Activated T-helper 1 cell treated with anti-CD3 and anti-CD28 coated beads, Interleukin-12 subunit alpha, Interleukin-12 subunit beta, Interleukin-2, Interleukin-4 antibody, amounts not matched to agents 30 ng/mL and 10 ng/mL and 1 ng/mL, durations not matched to agents 14 hours and 24 hours and 36 hours (primary cell): ENCODE results near the gene STX12. TPM values are rescaled to one million over a fixed set of nuclear protein-coding genes. Genes with fewer than 3 reads are reported as not detected.
"Not testable (repeated sequence)": the region's sequence is repeated elsewhere in the genome, so short reads cannot be mapped to it uniquely, and the experiment has no call there.

ENCODE experiments used
- DNase-seq: peaks from one replicate; pipeline ENCODE4 v3.0.0; 2021; ENCODE audit warnings: low spot score
- H3K27ac Mint-ChIP-seq: one replicate; pipeline ENCODE4 v1.8.0; 2021; ENCODE audit warnings: mild to moderate bottlenecking, mixed read lengths
- H3K27me3 Mint-ChIP-seq: one replicate; pipeline ENCODE4 v1.8.0; 2022; ENCODE audit warnings: mild to moderate bottlenecking, moderate library complexity, mixed read lengths; ENCODE audit not compliant: insufficient read depth
- H3K36me3 Mint-ChIP-seq: one replicate; pipeline ENCODE4 v1.8.0; 2021; ENCODE audit warnings: low read depth, mixed read lengths
- H3K4me1 Mint-ChIP-seq: one replicate; pipeline ENCODE4 v1.8.0; 2021; ENCODE audit warnings: low read depth, mixed read lengths
- H3K4me3 Mint-ChIP-seq: one replicate; pipeline ENCODE4 v1.8.0; 2021; ENCODE audit warnings: mild to moderate bottlenecking, moderate library complexity, mixed read lengths
- H3K9me3 Mint-ChIP-seq: one replicate; pipeline ENCODE4 v1.8.0; 2021; ENCODE audit warnings: mixed read lengths
- intact Hi-C: fragments of 100-400 bp; cut with micrococcal nuclease; formaldehyde crosslinking; loops from one replicate; pipeline ENCODE4 v1.15.1; 2024
- total RNA-seq: library from RNA; stranded (reverse); gene quantifications from 2 replicates; pipeline ENCODE4 v1.2.3, GENCODE V29; 2022

STX12 gene
- total RNA-seq, 1 donor from 2014 or later = 22.0 TPM

GRCh38 chr1:27759236-27759635 lies 13.8 kb upstream of the STX12 start:
- H3K4me1 Mint-ChIP-seq = no peaks in the 10 kb centered on the region
- H3K4me3 Mint-ChIP-seq = no peak overlapping the region
- peaks cover 20% of the 10 kb centered on the region for H3K36me3 Mint-ChIP-seq

GRCh38 chr1:27760426-27760825 lies 12.6 kb upstream of the STX12 start:
- intact Hi-C loops = no loop called here
- Mint-ChIP-seq H3K4me3 (no peak overlapping the region), H3K9me3 (no peaks in the 10 kb centered on the region), H3K27me3 (no peaks in the 10 kb centered on the region), H3K36me3 (peaks cover 17% of the 10 kb centered on the region), H3K27ac (no peak overlapping the region), H3K4me1 (no peaks in the 10 kb centered on the region)
- no peak for DNase-seq

More at GRCh38 chr1:27759236-27759635, 13.8 kb upstream of the STX12 start:
- intact Hi-C loops = no loop called here
- no peaks in the 10 kb centered on the region for H3K27me3 Mint-ChIP-seq
- DNase-seq = no peak
- H3K9me3 Mint-ChIP-seq = no peaks in the 10 kb centered on the region
- no peak overlapping the region for H3K27ac Mint-ChIP-seq

- no peaks in the 10 kb centered on the region for H3K9me3 Mint-ChIP-seq
Measured at GRCh38 chr1:27762033-27762432, 11.0 kb upstream of the STX12 start.

GRCh38 chr1:27763358-27763757 lies 9.7 kb upstream of the STX12 start:
- intact Hi-C loops = no loop called here
- Mint-ChIP-seq H3K27ac (no peak overlapping the region), H3K4me1 (no peaks in the 10 kb centered on the region), H3K27me3 (no peaks in the 10 kb centered on the region), H3K9me3 (no peaks in the 10 kb centered on the region), H3K36me3 (peaks cover 8% of the 10 kb centered on the region), H3K4me3 (no peak overlapping the region)
- no peak for DNase-seq

More at GRCh38 chr1:27762033-27762432, 11.0 kb upstream of the STX12 start:
- Mint-ChIP-seq H3K4me3 (no peak overlapping the region), H3K36me3 (peaks cover 12% of the 10 kb centered on the region), H3K27me3 (no peaks in the 10 kb centered on the region), H3K27ac (no peak overlapping the region), H3K4me1 (no peaks in the 10 kb centered on the region)
- DNase-seq = no peak
- intact Hi-C loops = no loop called here

- Mint-ChIP-seq H3K4me3 (no peak overlapping the region), H3K36me3 (peaks cover 4% of the 10 kb centered on the region), H3K4me1 (peaks cover 16% of the 10 kb centered on the region), H3K27me3 (no peaks in the 10 kb centered on the region), H3K27ac (no peak overlapping the region), H3K9me3 (no peaks in the 10 kb centered on the region)
- no peak for DNase-seq
- intact Hi-C loops = loop anchor here (5.0 kb wide), 4 partner anchors 122 to 613 kb away; partner anchors contain the start of gene SLC9A1
Measured at GRCh38 chr1:27770293-27770830, 2.7 kb upstream of the STX12 start.

- Mint-ChIP-seq H3K9me3 (no peaks in the 10 kb centered on the region), H3K4me3 (peak overlapping the region; percentile 98), H3K27me3 (no peaks in the 10 kb centered on the region), H3K27ac (peak overlapping the region; percentile 94), H3K36me3 (peaks cover 11% of the 10 kb centered on the region), H3K4me1 (peaks cover 30% of the 10 kb centered on the region)
- intact Hi-C loops = loop anchor here (1.0 to 5.0 kb wide), 7 partner anchors 120 to 615 kb away; partner anchors contain the start of genes AHDC1, EYA3 and SLC9A1
- no peak for DNase-seq
Measured at GRCh38 chr1:27772036-27772931, 735 bp upstream of the STX12 start.

- Mint-ChIP-seq H3K4me3 (peak overlapping the region; percentile 98), H3K27me3 (no peaks in the 10 kb centered on the region), H3K4me1 (peaks cover 31% of the 10 kb centered on the region), H3K36me3 (peaks cover 14% of the 10 kb centered on the region), H3K27ac (peak overlapping the region; percentile 98), H3K9me3 (no peaks in the 10 kb centered on the region)
- DNase-seq = no peak
- intact Hi-C loops = loop anchor here (1.0 to 5.0 kb wide), 11 partner anchors 49 to 617 kb away; partner anchors contain the start of genes AHDC1, FAM76A, IFI6 and PPP1R8
Measured at GRCh38 chr1:27773826-27774445, 917 bp downstream of the STX12 start.

GRCh38 chr1:27774654-27775053 lies 1.6 kb downstream of the STX12 start:
- peaks cover 14% of the 10 kb centered on the region for H3K36me3 Mint-ChIP-seq
- no peaks in the 10 kb centered on the region for H3K9me3 Mint-ChIP-seq
- no peak for DNase-seq
- H3K4me3 Mint-ChIP-seq = no peak overlapping the region
- H3K4me1 Mint-ChIP-seq = peaks cover 31% of the 10 kb centered on the region
- intact Hi-C loops = loop anchor here (5.0 kb wide), 4 partner anchors 118 to 617 kb away; partner anchors contain the start of gene SLC9A1
- no peak overlapping the region for H3K27ac Mint-ChIP-seq
- H3K27me3 Mint-ChIP-seq = no peaks in the 10 kb centered on the region

GRCh38 chr1:27775336-27775735 lies 2.3 kb downstream of the STX12 start:
- H3K27me3 Mint-ChIP-seq, intact Hi-C loops: not testable (repeated sequence)
- H3K36me3 Mint-ChIP-seq = peaks cover 18% of the 10 kb centered on the region

GRCh38 chr1:27776276-27776675 lies 3.3 kb downstream of the STX12 start:
- peaks cover 31% of the 10 kb centered on the region for H3K4me1 Mint-ChIP-seq

More at GRCh38 chr1:27775336-27775735, 2.3 kb downstream of the STX12 start:
- not testable (repeated sequence) for DNase-seq, H3K9me3 Mint-ChIP-seq, H3K4me3 Mint-ChIP-seq
- Mint-ChIP-seq H3K4me1 (peaks cover 31% of the 10 kb centered on the region), H3K27ac (peak overlapping the region; percentile 7)

GRCh38 chr1:27778056-27778455 lies 5.0 kb downstream of the STX12 start:
- H3K9me3 Mint-ChIP-seq = no peaks in the 10 kb centered on the region
- peaks cover 18% of the 10 kb centered on the region for H3K36me3 Mint-ChIP-seq
- H3K27ac Mint-ChIP-seq = no peak overlapping the region
- H3K4me1 Mint-ChIP-seq = peaks cover 26% of the 10 kb centered on the region
- intact Hi-C loops = no loop called here
- H3K4me3 Mint-ChIP-seq = no peak overlapping the region
- DNase-seq = no peak
- no peaks in the 10 kb centered on the region for H3K27me3 Mint-ChIP-seq

More at GRCh38 chr1:27776276-27776675, 3.3 kb downstream of the STX12 start:
- H3K4me3 Mint-ChIP-seq, H3K27me3 Mint-ChIP-seq, H3K9me3 Mint-ChIP-seq, intact Hi-C loops, DNase-seq, H3K27ac Mint-ChIP-seq: not testable (repeated sequence)
- H3K36me3 Mint-ChIP-seq = peaks cover 18% of the 10 kb centered on the region

GRCh38 chr1:27779122-27779521 lies 6.1 kb downstream of the STX12 start:
- H3K9me3 Mint-ChIP-seq = no peaks in the 10 kb centered on the region
- DNase-seq = no peak
- no peak overlapping the region for H3K27ac Mint-ChIP-seq
- H3K4me3 Mint-ChIP-seq = no peak overlapping the region
- peaks cover 21% of the 10 kb centered on the region for H3K4me1 Mint-ChIP-seq
- intact Hi-C loops = no loop called here
- no peaks in the 10 kb centered on the region for H3K27me3 Mint-ChIP-seq
- H3K36me3 Mint-ChIP-seq = peaks cover 15% of the 10 kb centered on the region
